GM23338 (cell line): ENCODE data around the gene INPP5D. TPM values are rescaled to one million over a fixed set of nuclear protein-coding genes. Genes with fewer than 3 reads are reported as not detected.

Source experiments
- ATAC-seq: fragments of 200-7000 bp; cut with Tn5 transposase; 3 replicates; pipeline ENCODE4 v1.9.1; 2020
- DNase-seq: peaks from one replicate; pipeline ENCODE4 v3.0.0-alpha.2; 2015; ENCODE audit warnings: low spot score
- H2AFZ ChIP-seq: fragments of 200-600 bp; sonication (generic); 2 replicates; pipeline ENCODE4 v1.8.0; 2016; ENCODE audit warnings: antibody characterized with exemption, mild to moderate bottlenecking, moderate library complexity
- H3F3A ChIP-seq: fragments of 200-600 bp; sonication (generic); replicated peaks from 2 replicates; pipeline ENCODE4 v1.8.0; 2017; ENCODE audit warnings: antibody characterized with exemption, mixed run types, low read depth
- H3K27ac ChIP-seq: fragments of 200-600 bp; sonication (generic); 2 replicates; pipeline ENCODE4 v1.6.1; 2016; ENCODE audit warnings: low read depth
- H3K27me3 ChIP-seq: fragments of 200-600 bp; sonication (generic); 2 replicates; pipeline ENCODE4 v1.8.0; 2016; ENCODE audit warnings: mild to moderate bottlenecking, mixed run types, moderate library complexity; ENCODE audit not compliant: insufficient read depth
- H3K36me3 ChIP-seq: fragments of 200-600 bp; sonication (generic); 2 replicates; pipeline ENCODE4 v1.8.0; 2016; ENCODE audit warnings: mild to moderate bottlenecking; ENCODE audit not compliant: insufficient read depth
- H3K4me1 ChIP-seq: fragments of 200-600 bp; sonication (generic); 2 replicates; pipeline ENCODE4 v1.8.0; 2016; ENCODE audit warnings: mild to moderate bottlenecking, moderate library complexity; ENCODE audit not compliant: insufficient read depth
- H3K4me2 ChIP-seq: fragments of 200-600 bp; sonication (generic); 2 replicates; pipeline ENCODE4 v1.7.1; 2017; ENCODE audit warnings: mixed run types
- H3K4me3 ChIP-seq: fragments of 200-600 bp; sonication (generic); 2 replicates; pipeline ENCODE4 v1.6.1; 2016; ENCODE audit warnings: mixed run types
- H3K79me2 ChIP-seq: fragments of 200-600 bp; sonication (generic); replicated peaks from 2 replicates; pipeline ENCODE4 v1.8.0; 2017; ENCODE audit warnings: mild to moderate bottlenecking; ENCODE audit not compliant: insufficient read depth
- H3K9me2 ChIP-seq: fragments of 200-600 bp; sonication (generic); 2 replicates; pipeline ENCODE4 v1.8.0; 2017; ENCODE audit not compliant: insufficient read depth
- H4K20me1 ChIP-seq: fragments of 200-600 bp; sonication (generic); replicated peaks from 2 replicates; pipeline ENCODE4 v1.8.0; 2017; ENCODE audit warnings: mild to moderate bottlenecking; ENCODE audit not compliant: insufficient read depth
- H3K27ac Mint-ChIP-seq: 2 replicates; pipeline ENCODE4 v1.8.0; 2020; ENCODE audit warnings: inconsistent platforms, mild to moderate bottlenecking, moderate library complexity, mixed read lengths
- H3K27me3 Mint-ChIP-seq: 3 replicates; pipeline ENCODE4 v1.8.0; 2022; ENCODE audit warnings: low read depth, mild to moderate bottlenecking, moderate library complexity, mixed read lengths, inconsistent platforms; ENCODE audit not compliant: insufficient read depth, poor library complexity
- H3K36me3 Mint-ChIP-seq: 3 replicates; pipeline ENCODE4 v1.8.0; 2021; ENCODE audit warnings: low read depth, mild to moderate bottlenecking, inconsistent platforms, moderate library complexity, mixed read lengths
- H3K4me1 Mint-ChIP-seq: 3 replicates; pipeline ENCODE4 v1.8.0; 2020; ENCODE audit warnings: mild to moderate bottlenecking, inconsistent platforms, mixed read lengths
- H3K4me3 Mint-ChIP-seq: 3 replicates; pipeline ENCODE4 v1.8.0; 2021; ENCODE audit warnings: moderate library complexity, mild to moderate bottlenecking, inconsistent platforms, mixed read lengths
- H3K9me3 Mint-ChIP-seq: 3 replicates; pipeline ENCODE4 v1.8.0; 2020; ENCODE audit warnings: moderate library complexity, mild to moderate bottlenecking, inconsistent platforms, mixed read lengths
- CREB1 ChIP-seq: fragments of 250-450 bp; sonication (Bioruptor Pico); IDR thresholded peaks from 2 replicates; pipeline ENCODE4 v1.5.0; 2020; ENCODE audit warnings: low read depth, mild to moderate bottlenecking, moderate library complexity
- EZH2 ChIP-seq: fragments of 200-600 bp; sonication (generic); IDR thresholded peaks from one replicate; pipeline ENCODE4 v1.8.0; 2017; ENCODE audit warnings: antibody characterized with exemption, mild to moderate bottlenecking, low read depth; ENCODE audit not compliant: unreplicated experiment
- EZH2phosphoT487 ChIP-seq: fragments of 200-600 bp; sonication (generic); IDR thresholded peaks from one replicate; pipeline ENCODE4 v1.8.1; 2018; ENCODE audit warnings: antibody characterized with exemption; ENCODE audit not compliant: unreplicated experiment
- JUNB ChIP-seq: IDR thresholded peaks from one replicate; pipeline ENCODE4 v1.6.1; 2016; ENCODE audit warnings: antibody characterized with exemption; ENCODE audit not compliant: unreplicated experiment
- NANOG ChIP-seq: IDR thresholded peaks from 2 replicates; pipeline ENCODE4 v1.6.1; 2016; ENCODE audit warnings: antibody characterized with exemption, borderline replicate concordance
- POLR2AphosphoS5 ChIP-seq: IDR thresholded peaks from 2 replicates; pipeline ENCODE4 v1.6.1; 2016; ENCODE audit warnings: antibody characterized with exemption, low read depth
- STAT1 ChIP-seq: IDR thresholded peaks from one replicate; pipeline ENCODE4 v1.6.1; 2016; ENCODE audit warnings: antibody characterized with exemption; ENCODE audit not compliant: unreplicated experiment
- ZNF114 ChIP-seq: fragments of 250-450 bp; sonication (Bioruptor Pico); IDR thresholded peaks from 2 replicates; pipeline ENCODE4 v1.5.0; 2020; ENCODE audit warnings: mild to moderate bottlenecking, moderate library complexity
- ZNF331 ChIP-seq: fragments of 250-450 bp; sonication (Bioruptor Pico); IDR thresholded peaks from 2 replicates; pipeline ENCODE4 v1.5.0; 2020; ENCODE audit warnings: low read depth, mild to moderate bottlenecking, moderate library complexity
- polyA plus RNA-seq: library from polyadenylated mRNA; unstranded; fragments of >200 nt; fragmentation: Nextera tagmentation; extraction: Ambion mirVana; gene quantifications from 2 replicates; pipeline ENCODE4 v1.2.1, GENCODE V29; 2016
- total RNA-seq: library from RNA; depleted of rRNA; stranded (reverse); fragments of >200 nt; shearing (Covaris generic); gene quantifications from 2 replicates; pipeline ENCODE4 v1.2.3, GENCODE V29; 2014
- TF ChIP-seq, protein P1 (sequence below): IDR thresholded peaks from 2 replicates; pipeline ENCODE4 v1.6.1; 2016; ENCODE audit warnings: antibody characterized with exemption
- TF ChIP-seq, protein P2 (sequence below): IDR thresholded peaks from one replicate; pipeline ENCODE4 v1.6.1; 2018; ENCODE audit warnings: antibody characterized with exemption; ENCODE audit not compliant: unreplicated experiment
- TF ChIP-seq, protein P3 (sequence below), 2 experiments: fragments of 200-600 bp in 1 of 2; sonication (generic) in 1 of 2; conservative IDR thresholded peaks; 2 replicates each; pipeline versions ENCODE4 v1.5.1 to v1.6.1; 2016 to 2017; ENCODE audit warnings: antibody characterized with exemption in 2 of 2, low read depth in 2 of 2, mild to moderate bottlenecking in 2 of 2, moderate library complexity in 1 of 2
- TF ChIP-seq, protein P4 (sequence below): fragments of 250-450 bp; sonication (Bioruptor Pico); IDR thresholded peaks from 2 replicates; pipeline ENCODE4 v1.5.0; 2020; ENCODE audit warnings: mild to moderate bottlenecking, moderate library complexity

The INPP5D gene
- total and polyA plus RNA-seq, 2 experiments from 2014 or later, result 6.6 to 8.3 TPM

- TF ChIP-seq NANOG, result no peak
- TF ChIP-seq ZNF114 (CRISPR knock-in tag), result no peak
- no peak for TF ChIP-seq CREB1 (CRISPR knock-in tag)
- no peak for TF ChIP-seq EZH2
- TF ChIP-seq, protein P1, sequence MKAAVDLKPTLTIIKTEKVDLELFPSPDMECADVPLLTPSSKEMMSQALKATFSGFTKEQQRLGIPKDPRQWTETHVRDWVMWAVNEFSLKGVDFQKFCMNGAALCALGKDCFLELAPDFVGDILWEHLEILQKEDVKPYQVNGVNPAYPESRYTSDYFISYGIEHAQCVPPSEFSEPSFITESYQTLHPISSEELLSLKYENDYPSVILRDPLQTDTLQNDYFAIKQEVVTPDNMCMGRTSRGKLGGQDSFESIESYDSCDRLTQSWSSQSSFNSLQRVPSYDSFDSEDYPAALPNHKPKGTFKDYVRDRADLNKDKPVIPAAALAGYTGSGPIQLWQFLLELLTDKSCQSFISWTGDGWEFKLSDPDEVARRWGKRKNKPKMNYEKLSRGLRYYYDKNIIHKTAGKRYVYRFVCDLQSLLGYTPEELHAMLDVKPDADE, result no peak
- TF ChIP-seq, protein P2, sequence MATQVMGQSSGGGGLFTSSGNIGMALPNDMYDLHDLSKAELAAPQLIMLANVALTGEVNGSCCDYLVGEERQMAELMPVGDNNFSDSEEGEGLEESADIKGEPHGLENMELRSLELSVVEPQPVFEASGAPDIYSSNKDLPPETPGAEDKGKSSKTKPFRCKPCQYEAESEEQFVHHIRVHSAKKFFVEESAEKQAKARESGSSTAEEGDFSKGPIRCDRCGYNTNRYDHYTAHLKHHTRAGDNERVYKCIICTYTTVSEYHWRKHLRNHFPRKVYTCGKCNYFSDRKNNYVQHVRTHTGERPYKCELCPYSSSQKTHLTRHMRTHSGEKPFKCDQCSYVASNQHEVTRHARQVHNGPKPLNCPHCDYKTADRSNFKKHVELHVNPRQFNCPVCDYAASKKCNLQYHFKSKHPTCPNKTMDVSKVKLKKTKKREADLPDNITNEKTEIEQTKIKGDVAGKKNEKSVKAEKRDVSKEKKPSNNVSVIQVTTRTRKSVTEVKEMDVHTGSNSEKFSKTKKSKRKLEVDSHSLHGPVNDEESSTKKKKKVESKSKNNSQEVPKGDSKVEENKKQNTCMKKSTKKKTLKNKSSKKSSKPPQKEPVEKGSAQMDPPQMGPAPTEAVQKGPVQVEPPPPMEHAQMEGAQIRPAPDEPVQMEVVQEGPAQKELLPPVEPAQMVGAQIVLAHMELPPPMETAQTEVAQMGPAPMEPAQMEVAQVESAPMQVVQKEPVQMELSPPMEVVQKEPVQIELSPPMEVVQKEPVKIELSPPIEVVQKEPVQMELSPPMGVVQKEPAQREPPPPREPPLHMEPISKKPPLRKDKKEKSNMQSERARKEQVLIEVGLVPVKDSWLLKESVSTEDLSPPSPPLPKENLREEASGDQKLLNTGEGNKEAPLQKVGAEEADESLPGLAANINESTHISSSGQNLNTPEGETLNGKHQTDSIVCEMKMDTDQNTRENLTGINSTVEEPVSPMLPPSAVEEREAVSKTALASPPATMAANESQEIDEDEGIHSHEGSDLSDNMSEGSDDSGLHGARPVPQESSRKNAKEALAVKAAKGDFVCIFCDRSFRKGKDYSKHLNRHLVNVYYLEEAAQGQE, result no peak
- no peak for TF ChIP-seq POLR2AphosphoS5
- no peak for TF ChIP-seq ZNF331
- TF ChIP-seq EZH2phosphoT487, result no peak
- TF ChIP-seq, protein P3, sequence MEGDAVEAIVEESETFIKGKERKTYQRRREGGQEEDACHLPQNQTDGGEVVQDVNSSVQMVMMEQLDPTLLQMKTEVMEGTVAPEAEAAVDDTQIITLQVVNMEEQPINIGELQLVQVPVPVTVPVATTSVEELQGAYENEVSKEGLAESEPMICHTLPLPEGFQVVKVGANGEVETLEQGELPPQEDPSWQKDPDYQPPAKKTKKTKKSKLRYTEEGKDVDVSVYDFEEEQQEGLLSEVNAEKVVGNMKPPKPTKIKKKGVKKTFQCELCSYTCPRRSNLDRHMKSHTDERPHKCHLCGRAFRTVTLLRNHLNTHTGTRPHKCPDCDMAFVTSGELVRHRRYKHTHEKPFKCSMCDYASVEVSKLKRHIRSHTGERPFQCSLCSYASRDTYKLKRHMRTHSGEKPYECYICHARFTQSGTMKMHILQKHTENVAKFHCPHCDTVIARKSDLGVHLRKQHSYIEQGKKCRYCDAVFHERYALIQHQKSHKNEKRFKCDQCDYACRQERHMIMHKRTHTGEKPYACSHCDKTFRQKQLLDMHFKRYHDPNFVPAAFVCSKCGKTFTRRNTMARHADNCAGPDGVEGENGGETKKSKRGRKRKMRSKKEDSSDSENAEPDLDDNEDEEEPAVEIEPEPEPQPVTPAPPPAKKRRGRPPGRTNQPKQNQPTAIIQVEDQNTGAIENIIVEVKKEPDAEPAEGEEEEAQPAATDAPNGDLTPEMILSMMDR (conservative IDR thresholded peaks at IDR 0.05; ENCODE audit: low read depth in 2 of 2), result no peak
- TF ChIP-seq JUNB, result no peak
- no peak for TF ChIP-seq STAT1
These were observed 35.9 kb downstream of the INPP5D start (continued) for GRCh38 chr2:233096006-233096405.

DNA sequence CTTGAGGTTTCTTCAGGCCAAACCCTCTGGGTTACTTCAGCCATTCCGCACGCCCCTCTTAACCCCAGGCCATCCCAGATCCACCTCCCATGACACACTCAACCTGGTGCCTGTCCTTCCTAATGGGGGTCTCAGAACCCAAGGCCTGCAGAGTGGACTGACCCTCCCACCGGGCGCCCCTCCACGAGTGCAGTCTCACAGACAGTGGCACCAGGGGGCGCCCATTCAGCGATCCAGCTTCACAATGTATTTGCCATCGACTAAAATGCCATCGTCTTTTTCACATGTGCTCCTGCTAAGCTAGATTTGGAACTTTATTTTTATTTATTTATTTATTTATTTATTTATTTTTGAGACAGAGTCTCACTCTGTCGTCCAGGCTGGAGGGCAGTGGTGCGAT, 38.5 kb downstream of the INPP5D start:
- no peak overlapping the region for H3K27ac Mint-ChIP-seq
- Histone ChIP-seq H3K27me3 (no peaks in the 10 kb centered on the region), H4K20me1 (no peaks in the 10 kb centered on the region), H3K4me2 (no peak overlapping the region), H3K4me1 (no peaks in the 10 kb centered on the region), H3K79me2 (no peaks in the 10 kb centered on the region), H3K9me2 (no peaks in the 10 kb centered on the region), H3F3A (no peaks in the 10 kb centered on the region), H3K4me3 (no peak overlapping the region), H2AFZ (peak overlapping the region; percentile 91), H3K36me3 (no peaks in the 10 kb centered on the region), H3K27ac (no peak overlapping the region)
- DNase-seq (peak; percentile 73), ATAC-seq (peak; percentile 84)
- no peak overlapping the region for H3K4me3 Mint-ChIP-seq
- no peaks in the 10 kb centered on the region for H3K36me3 Mint-ChIP-seq
- peaks cover 6% of the 10 kb centered on the region; the same call in 1 of the 3 replicates for H3K4me1 Mint-ChIP-seq
- peaks cover 2% of the 10 kb centered on the region for H3K27me3 Mint-ChIP-seq
- no peaks in the 10 kb centered on the region for H3K9me3 Mint-ChIP-seq
- TF ChIP-seq, protein P4, sequence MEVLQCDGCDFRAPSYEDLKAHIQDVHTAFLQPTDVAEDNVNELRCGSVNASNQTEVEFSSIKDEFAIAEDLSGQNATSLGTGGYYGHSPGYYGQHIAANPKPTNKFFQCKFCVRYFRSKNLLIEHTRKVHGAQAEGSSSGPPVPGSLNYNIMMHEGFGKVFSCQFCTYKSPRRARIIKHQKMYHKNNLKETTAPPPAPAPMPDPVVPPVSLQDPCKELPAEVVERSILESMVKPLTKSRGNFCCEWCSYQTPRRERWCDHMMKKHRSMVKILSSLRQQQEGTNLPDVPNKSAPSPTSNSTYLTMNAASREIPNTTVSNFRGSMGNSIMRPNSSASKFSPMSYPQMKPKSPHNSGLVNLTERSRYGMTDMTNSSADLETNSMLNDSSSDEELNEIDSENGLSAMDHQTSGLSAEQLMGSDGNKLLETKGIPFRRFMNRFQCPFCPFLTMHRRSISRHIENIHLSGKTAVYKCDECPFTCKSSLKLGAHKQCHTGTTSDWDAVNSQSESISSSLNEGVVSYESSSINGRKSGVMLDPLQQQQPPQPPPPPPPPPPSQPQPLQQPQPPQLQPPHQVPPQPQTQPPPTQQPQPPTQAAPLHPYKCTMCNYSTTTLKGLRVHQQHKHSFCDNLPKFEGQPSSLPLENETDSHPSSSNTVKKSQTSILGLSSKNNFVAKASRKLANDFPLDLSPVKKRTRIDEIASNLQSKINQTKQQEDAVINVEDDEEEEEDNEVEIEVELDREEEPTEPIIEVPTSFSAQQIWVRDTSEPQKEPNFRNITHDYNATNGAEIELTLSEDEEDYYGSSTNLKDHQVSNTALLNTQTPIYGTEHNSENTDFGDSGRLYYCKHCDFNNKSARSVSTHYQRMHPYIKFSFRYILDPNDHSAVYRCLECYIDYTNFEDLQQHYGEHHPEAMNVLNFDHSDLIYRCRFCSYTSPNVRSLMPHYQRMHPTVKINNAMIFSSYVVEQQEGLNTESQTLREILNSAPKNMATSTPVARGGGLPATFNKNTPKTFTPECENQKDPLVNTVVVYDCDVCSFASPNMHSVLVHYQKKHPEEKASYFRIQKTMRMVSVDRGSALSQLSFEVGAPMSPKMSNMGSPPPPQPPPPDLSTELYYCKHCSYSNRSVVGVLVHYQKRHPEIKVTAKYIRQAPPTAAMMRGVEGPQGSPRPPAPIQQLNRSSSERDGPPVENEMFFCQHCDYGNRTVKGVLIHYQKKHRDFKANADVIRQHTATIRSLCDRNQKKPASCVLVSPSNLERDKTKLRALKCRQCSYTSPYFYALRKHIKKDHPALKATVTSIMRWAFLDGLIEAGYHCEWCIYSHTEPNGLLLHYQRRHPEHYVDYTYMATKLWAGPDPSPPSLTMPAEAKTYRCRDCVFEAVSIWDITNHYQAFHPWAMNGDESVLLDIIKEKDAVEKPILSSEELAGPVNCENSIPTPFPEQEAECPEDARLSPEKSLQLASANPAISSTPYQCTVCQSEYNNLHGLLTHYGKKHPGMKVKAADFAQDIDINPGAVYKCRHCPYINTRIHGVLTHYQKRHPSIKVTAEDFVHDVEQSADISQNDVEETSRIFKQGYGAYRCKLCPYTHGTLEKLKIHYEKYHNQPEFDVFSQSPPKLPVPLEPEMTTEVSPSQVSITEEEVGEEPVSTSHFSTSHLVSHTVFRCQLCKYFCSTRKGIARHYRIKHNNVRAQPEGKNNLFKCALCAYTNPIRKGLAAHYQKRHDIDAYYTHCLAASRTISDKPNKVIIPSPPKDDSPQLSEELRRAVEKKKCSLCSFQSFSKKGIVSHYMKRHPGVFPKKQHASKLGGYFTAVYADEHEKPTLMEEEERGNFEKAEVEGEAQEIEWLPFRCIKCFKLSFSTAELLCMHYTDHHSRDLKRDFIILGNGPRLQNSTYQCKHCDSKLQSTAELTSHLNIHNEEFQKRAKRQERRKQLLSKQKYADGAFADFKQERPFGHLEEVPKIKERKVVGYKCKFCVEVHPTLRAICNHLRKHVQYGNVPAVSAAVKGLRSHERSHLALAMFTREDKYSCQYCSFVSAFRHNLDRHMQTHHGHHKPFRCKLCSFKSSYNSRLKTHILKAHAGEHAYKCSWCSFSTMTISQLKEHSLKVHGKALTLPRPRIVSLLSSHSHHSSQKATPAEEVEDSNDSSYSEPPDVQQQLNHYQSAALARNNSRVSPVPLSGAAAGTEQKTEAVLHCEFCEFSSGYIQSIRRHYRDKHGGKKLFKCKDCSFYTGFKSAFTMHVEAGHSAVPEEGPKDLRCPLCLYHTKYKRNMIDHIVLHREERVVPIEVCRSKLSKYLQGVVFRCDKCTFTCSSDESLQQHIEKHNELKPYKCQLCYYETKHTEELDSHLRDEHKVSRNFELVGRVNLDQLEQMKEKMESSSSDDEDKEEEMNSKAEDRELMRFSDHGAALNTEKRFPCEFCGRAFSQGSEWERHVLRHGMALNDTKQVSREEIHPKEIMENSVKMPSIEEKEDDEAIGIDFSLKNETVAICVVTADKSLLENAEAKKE, result no peak
